GM12878 (cell line): ENCODE data around the gene PCDHB11. TPM values are rescaled to one million over a fixed set of nuclear protein-coding genes. Genes with fewer than 3 reads are reported as not detected.

Experiments
- ATAC-seq: fragments of 200-7000 bp; cut with Tn5 transposase; 3 replicates; pipeline ENCODE4 v1.9.1; 2020; ENCODE audit warnings: mild to moderate bottlenecking, moderate library complexity
- BruUV-seq: library from RNA; stranded (reverse); fragments of 400-500 nt; replicated peaks from 2 replicates; lab custom pipeline; 2021; lab: Mats Ljungman, UMichigan
- CTCF ChIA-PET: fragments of 300-600 bp; sonication (Branson Sonifier 250); formaldehyde crosslinking; extraction: SDS; loops from one replicate; lab custom pipeline; 2021; ENCODE audit warnings: inconsistent platforms; lab: Yijun Ruan, JAX
- POLR2A ChIA-PET: fragments of 350-600 bp; formaldehyde crosslinking; extraction: SDS; loops from one replicate; lab custom pipeline; 2021; ENCODE audit warnings: inconsistent platforms; lab: Charles Lee
- RAD21 ChIA-PET: fragments of 300-600 bp; sonication (Branson Sonifier 250); formaldehyde crosslinking; loops from one replicate; lab custom pipeline; 2023; ENCODE audit warnings: antibody characterized with exemption; ENCODE audit not compliant: unreplicated experiment; lab: Charles Lee
- SMC1A ChIA-PET: fragments of 300-600 bp; sonication (Branson Sonifier 250); formaldehyde crosslinking; loops from one replicate; lab custom pipeline; 2023; ENCODE audit not compliant: unreplicated experiment, uncharacterized antibody; lab: Charles Lee
- DNase-seq: peaks from one replicate; pipeline ENCODE4 v3.0.0-alpha.2; 2011; ENCODE audit warnings: low read depth, low spot score
- FAIRE-seq: peaks from 3 replicates; lab custom pipeline; 2011; peaks lifted over from hg19 to GRCh38; lab: Jason Lieb, UNC
- H2AFZ ChIP-seq: 2 replicates; pipeline ENCODE4 v1.6.0; 2011; ENCODE audit warnings: low read depth, low read length, control low read depth; ENCODE audit not compliant: control insufficient read depth
- H3K27ac ChIP-seq: 2 replicates; pipeline ENCODE4 v1.5.1; 2011; ENCODE audit warnings: control low read depth; ENCODE audit not compliant: control insufficient read depth, insufficient read depth
- H3K27me3 ChIP-seq, 2 experiments: replicated peaks in 1 of 2; 2 replicates each; pipeline versions ENCODE4 v1.6.0 to v1.6.1; 2011; ENCODE audit warnings: low read length in 1 of 2; ENCODE audit not compliant: control insufficient read depth in 2 of 2, insufficient read depth in 2 of 2
- H3K36me3 ChIP-seq, 2 experiments: 2 replicates each; pipeline ENCODE4 v1.5.1; 2011; ENCODE audit warnings: low read length in 1 of 2; ENCODE audit not compliant: control insufficient read depth in 2 of 2, insufficient read depth in 2 of 2
- H3K4me1 ChIP-seq: 2 replicates; pipeline ENCODE4 v1.6.1; 2011; ENCODE audit warnings: mild to moderate bottlenecking, low read length, moderate library complexity, mixed read lengths; ENCODE audit not compliant: control insufficient read depth, insufficient read depth
- H3K4me2 ChIP-seq: 2 replicates; pipeline ENCODE4 v1.6.0; 2011; ENCODE audit warnings: control low read depth; ENCODE audit not compliant: control insufficient read depth, insufficient read depth
- H3K4me3 ChIP-seq: fragments of 200-600 bp; sonication (generic); 2 replicates; pipeline ENCODE4 v1.5.1; 2016
- H3K79me2 ChIP-seq: 2 replicates; pipeline ENCODE4 v1.6.0; 2011; ENCODE audit warnings: low read length; ENCODE audit not compliant: control insufficient read depth, insufficient read depth
- H3K9ac ChIP-seq: 2 replicates; pipeline ENCODE4 v1.8.0; 2011; ENCODE audit warnings: low read length, control low read depth, mixed read lengths; ENCODE audit not compliant: control insufficient read depth, insufficient read depth
- H3K9me3 ChIP-seq: replicated peaks from 3 replicates; pipeline ENCODE4 v1.5.1; 2011; ENCODE audit warnings: mild to moderate bottlenecking, low read length; ENCODE audit not compliant: control insufficient read depth, insufficient read depth
- H4K20me1 ChIP-seq: 2 replicates; pipeline ENCODE4 v1.6.0; 2011; ENCODE audit not compliant: control insufficient read depth, insufficient read depth
- BCL11A ChIP-seq: IDR thresholded peaks from 2 replicates; pipeline ENCODE4 v1.6.1; 2011; ENCODE audit warnings: low read depth, low read length
- CHD2 ChIP-seq: IDR thresholded peaks from 2 replicates; pipeline ENCODE4 v1.6.1; 2011; ENCODE audit warnings: low read depth, low read length, improper control_type of control experiment, borderline replicate concordance
- DPF2 ChIP-seq: fragments of 450-650 bp; IDR thresholded peaks from 2 replicates; pipeline ENCODE4 v1.6.1; 2017; ENCODE audit warnings: mild to moderate bottlenecking
- HDAC2 ChIP-seq: fragments of 200-600 bp; sonication (generic); IDR thresholded peaks from 2 replicates; pipeline ENCODE4 v1.6.1; 2017
- HDGF ChIP-seq: fragments of 450-650 bp; IDR thresholded peaks from 2 replicates; pipeline ENCODE4 v1.6.1; 2016; ENCODE audit warnings: antibody characterized with exemption
- JUND ChIP-seq: IDR thresholded peaks from 2 replicates; pipeline ENCODE4 v1.6.1; 2012; ENCODE audit warnings: low read depth, mild to moderate bottlenecking, low read length, improper control_type of control experiment, moderate library complexity
- KAT2A ChIP-seq: conservative IDR thresholded peaks from 2 replicates; pipeline ENCODE4 v1.6.1; 2011; ENCODE audit warnings: low read depth, low read length; ENCODE audit not compliant: control insufficient read depth
- LARP7 ChIP-seq: fragments of 450-650 bp; IDR thresholded peaks from 2 replicates; pipeline ENCODE4 v1.6.1; 2017; ENCODE audit warnings: mild to moderate bottlenecking
- MYB ChIP-seq: fragments of 150-350 bp; IDR thresholded peaks from 2 replicates; pipeline ENCODE4 v1.6.1; 2014; ENCODE audit warnings: mild to moderate bottlenecking, low read depth, low read length, borderline replicate concordance
- SREBF2 ChIP-seq: IDR thresholded peaks from 2 replicates; pipeline ENCODE4 v1.6.1; 2012; ENCODE audit warnings: mild to moderate bottlenecking, low read length
- in situ Hi-C: fragments of 300-500 bp; cut with MboI; formaldehyde crosslinking; loops from 9 replicates; pipeline ENCODE4 v1.14.3; 2018; ENCODE audit warnings: mixed read lengths
- intact Hi-C: fragments of 100-400 bp; cut with micrococcal nuclease; formaldehyde crosslinking; loops from one replicate; pipeline ENCODE4 v1.14.2; 2022; ENCODE audit not compliant: unreplicated experiment
- polyA plus RNA-seq, 11 experiments: library from polyadenylated mRNA; depleted of rRNA in 4 of 11; unstranded in 6 of 11; stranded (reverse) in 5 of 11; fragments of >200 nt; fragmentation: Nextera tagmentation in 4 of 11; fragmentation: Illumina TruSeq in 1 of 11; extraction: Ambion mirVana in 4 of 11; extraction: Trizol in 1 of 11; gene quantifications; 1 replicate in 1 of 11; 2 replicates in 10 of 11; pipeline versions ENCODE4 v1.2.1 to v1.2.3, GENCODE V29; 2011 to 2016; ENCODE audit warnings: inconsistent platforms in 2 of 11, missing spikeins in 2 of 11, low read depth in 1 of 11
- total RNA-seq, 4 experiments: library from RNA; depleted of rRNA in 3 of 4; stranded (reverse); fragments of >200 nt in 3 of 4; fragmentation: Illumina TruSeq in 1 of 4; extraction: Trizol in 1 of 4; gene quantifications; 2 replicates each; pipeline versions ENCODE4 v1.2.1 to v1.2.3, GENCODE V29; 2013 to 2021
- TF ChIP-seq, protein P1 (sequence below): fragments of 450-650 bp; formaldehyde crosslinking; IDR thresholded peaks from 2 replicates; pipeline ENCODE4 v1.4.0; 2020; ENCODE audit warnings: mild to moderate bottlenecking, moderate library complexity
- TF ChIP-seq, protein P2 (sequence below): IDR thresholded peaks from 2 replicates; pipeline ENCODE4 v1.6.1; 2012; ENCODE audit warnings: low read depth, low read length, improper control_type of control experiment
- TF ChIP-seq, protein P3 (sequence below): fragments of 450-650 bp; conservative IDR thresholded peaks from 2 replicates; pipeline ENCODE4 v1.6.1; 2017; ENCODE audit warnings: mild to moderate bottlenecking, moderate library complexity
- TF ChIP-seq, protein P4 (sequence below): fragments of 450-650 bp; IDR thresholded peaks from 2 replicates; pipeline ENCODE4 v1.6.1; 2016; ENCODE audit warnings: mild to moderate bottlenecking

The PCDHB11 gene
- total and polyA plus RNA-seq, 10 of the 15 experiments (the other 5 are each of a cell fraction or from before 2014, with no cell fraction given), result not detected

DNA sequence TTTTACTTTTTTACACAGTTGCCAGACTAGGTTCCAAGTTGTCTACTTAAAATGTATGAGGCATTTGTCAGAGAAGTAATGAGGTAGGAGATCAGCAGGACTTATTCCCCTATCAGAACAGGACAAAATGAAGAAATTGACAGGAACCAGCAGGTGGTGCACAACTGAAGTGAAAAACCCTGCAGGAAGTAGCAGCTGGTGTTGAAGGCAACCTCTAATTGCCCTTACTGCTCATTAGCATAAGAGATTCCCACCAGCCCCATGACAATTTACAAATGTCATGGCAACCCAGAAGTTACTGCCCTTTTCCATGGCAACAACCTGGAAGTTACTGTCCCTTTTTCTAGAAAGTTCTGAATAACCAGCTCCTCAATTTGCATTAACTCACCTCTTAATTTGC lies 51.1 kb downstream of the PCDHB11 start:
- FAIRE-seq (no peak), DNase-seq (no peak), ATAC-seq (no peak)
- H3K4me2 ChIP-seq, result no peak overlapping the region
- no peaks in the 10 kb centered on the region for H3K4me1 ChIP-seq
- H2AFZ ChIP-seq, result no peak overlapping the region
- no peaks in the 10 kb centered on the region for H3K79me2 ChIP-seq
- no peaks in the 10 kb centered on the region for H4K20me1 ChIP-seq
- ChIA-PET CTCF (interaction anchor here (1.1 kb wide), 1 partner anchor 69 kb away, joined by 3 read pairs; no protein-coding TSS in a partner anchor), SMC1A (no interaction called here), POLR2A (no interaction called here), RAD21 (no interaction called here)
- no peaks in the 10 kb centered on the region for H3K36me3 ChIP-seq
- intact Hi-C loops (no loop called here), in situ Hi-C loops (no loop called here)
- no TSS peak for BruUV-seq
- H3K9ac ChIP-seq, result no peak overlapping the region
- peaks cover 1% of the 10 kb centered on the region; the same call in 1 of the 3 replicates for H3K9me3 ChIP-seq
- H3K4me3 ChIP-seq, result no peak overlapping the region
- no peak overlapping the region for H3K27ac ChIP-seq
- H3K27me3 ChIP-seq, result no peaks in the 10 kb centered on the region
- TF ChIP-seq HDAC2 (no peak), DPF2 (no peak), SREBF2 (no peak), BCL11A (no peak), LARP7 (no peak), KAT2A (no peak), JUND (no peak), MYB (no peak), CHD2 (no peak), HDGF (no peak)
- TF ChIP-seq, protein P1, sequence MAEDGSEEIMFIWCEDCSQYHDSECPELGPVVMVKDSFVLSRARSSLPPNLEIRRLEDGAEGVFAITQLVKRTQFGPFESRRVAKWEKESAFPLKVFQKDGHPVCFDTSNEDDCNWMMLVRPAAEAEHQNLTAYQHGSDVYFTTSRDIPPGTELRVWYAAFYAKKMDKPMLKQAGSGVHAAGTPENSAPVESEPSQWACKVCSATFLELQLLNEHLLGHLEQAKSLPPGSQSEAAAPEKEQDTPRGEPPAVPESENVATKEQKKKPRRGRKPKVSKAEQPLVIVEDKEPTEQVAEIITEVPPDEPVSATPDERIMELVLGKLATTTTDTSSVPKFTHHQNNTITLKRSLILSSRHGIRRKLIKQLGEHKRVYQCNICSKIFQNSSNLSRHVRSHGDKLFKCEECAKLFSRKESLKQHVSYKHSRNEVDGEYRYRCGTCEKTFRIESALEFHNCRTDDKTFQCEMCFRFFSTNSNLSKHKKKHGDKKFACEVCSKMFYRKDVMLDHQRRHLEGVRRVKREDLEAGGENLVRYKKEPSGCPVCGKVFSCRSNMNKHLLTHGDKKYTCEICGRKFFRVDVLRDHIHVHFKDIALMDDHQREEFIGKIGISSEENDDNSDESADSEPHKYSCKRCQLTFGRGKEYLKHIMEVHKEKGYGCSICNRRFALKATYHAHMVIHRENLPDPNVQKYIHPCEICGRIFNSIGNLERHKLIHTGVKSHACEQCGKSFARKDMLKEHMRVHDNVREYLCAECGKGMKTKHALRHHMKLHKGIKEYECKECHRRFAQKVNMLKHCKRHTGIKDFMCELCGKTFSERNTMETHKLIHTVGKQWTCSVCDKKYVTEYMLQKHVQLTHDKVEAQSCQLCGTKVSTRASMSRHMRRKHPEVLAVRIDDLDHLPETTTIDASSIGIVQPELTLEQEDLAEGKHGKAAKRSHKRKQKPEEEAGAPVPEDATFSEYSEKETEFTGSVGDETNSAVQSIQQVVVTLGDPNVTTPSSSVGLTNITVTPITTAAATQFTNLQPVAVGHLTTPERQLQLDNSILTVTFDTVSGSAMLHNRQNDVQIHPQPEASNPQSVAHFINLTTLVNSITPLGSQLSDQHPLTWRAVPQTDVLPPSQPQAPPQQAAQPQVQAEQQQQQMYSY (CRISPR knock-in tag), result no peak
- TF ChIP-seq, protein P2, sequence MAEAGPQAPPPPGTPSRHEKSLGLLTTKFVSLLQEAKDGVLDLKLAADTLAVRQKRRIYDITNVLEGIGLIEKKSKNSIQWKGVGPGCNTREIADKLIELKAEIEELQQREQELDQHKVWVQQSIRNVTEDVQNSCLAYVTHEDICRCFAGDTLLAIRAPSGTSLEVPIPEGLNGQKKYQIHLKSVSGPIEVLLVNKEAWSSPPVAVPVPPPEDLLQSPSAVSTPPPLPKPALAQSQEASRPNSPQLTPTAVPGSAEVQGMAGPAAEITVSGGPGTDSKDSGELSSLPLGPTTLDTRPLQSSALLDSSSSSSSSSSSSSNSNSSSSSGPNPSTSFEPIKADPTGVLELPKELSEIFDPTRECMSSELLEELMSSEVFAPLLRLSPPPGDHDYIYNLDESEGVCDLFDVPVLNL, result no peak
- TF ChIP-seq, protein P3, sequence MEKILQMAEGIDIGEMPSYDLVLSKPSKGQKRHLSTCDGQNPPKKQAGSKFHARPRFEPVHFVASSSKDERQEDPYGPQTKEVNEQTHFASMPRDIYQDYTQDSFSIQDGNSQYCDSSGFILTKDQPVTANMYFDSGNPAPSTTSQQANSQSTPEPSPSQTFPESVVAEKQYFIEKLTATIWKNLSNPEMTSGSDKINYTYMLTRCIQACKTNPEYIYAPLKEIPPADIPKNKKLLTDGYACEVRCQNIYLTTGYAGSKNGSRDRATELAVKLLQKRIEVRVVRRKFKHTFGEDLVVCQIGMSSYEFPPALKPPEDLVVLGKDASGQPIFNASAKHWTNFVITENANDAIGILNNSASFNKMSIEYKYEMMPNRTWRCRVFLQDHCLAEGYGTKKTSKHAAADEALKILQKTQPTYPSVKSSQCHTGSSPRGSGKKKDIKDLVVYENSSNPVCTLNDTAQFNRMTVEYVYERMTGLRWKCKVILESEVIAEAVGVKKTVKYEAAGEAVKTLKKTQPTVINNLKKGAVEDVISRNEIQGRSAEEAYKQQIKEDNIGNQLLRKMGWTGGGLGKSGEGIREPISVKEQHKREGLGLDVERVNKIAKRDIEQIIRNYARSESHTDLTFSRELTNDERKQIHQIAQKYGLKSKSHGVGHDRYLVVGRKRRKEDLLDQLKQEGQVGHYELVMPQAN, result no peak
- TF ChIP-seq, protein P4, sequence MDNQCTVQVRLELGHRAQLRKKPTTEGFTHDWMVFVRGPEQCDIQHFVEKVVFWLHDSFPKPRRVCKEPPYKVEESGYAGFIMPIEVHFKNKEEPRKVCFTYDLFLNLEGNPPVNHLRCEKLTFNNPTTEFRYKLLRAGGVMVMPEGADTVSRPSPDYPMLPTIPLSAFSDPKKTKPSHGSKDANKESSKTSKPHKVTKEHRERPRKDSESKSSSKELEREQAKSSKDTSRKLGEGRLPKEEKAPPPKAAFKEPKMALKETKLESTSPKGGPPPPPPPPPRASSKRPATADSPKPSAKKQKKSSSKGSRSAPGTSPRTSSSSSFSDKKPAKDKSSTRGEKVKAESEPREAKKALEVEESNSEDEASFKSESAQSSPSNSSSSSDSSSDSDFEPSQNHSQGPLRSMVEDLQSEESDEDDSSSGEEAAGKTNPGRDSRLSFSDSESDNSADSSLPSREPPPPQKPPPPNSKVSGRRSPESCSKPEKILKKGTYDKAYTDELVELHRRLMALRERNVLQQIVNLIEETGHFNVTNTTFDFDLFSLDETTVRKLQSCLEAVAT, result no peak
